HG03457 (cell line): ENCODE measurements around the gene CHRNA3.

Experiments used
- ATAC-seq: cut with Tn5 transposase; IDR thresholded peaks from one replicate; pipeline ENCODE4 v1.9.1; 2021; ENCODE audit warnings: moderate number of reproducible peaks; ENCODE audit not compliant: unreplicated experiment

Gene CHRNA3

DNA sequence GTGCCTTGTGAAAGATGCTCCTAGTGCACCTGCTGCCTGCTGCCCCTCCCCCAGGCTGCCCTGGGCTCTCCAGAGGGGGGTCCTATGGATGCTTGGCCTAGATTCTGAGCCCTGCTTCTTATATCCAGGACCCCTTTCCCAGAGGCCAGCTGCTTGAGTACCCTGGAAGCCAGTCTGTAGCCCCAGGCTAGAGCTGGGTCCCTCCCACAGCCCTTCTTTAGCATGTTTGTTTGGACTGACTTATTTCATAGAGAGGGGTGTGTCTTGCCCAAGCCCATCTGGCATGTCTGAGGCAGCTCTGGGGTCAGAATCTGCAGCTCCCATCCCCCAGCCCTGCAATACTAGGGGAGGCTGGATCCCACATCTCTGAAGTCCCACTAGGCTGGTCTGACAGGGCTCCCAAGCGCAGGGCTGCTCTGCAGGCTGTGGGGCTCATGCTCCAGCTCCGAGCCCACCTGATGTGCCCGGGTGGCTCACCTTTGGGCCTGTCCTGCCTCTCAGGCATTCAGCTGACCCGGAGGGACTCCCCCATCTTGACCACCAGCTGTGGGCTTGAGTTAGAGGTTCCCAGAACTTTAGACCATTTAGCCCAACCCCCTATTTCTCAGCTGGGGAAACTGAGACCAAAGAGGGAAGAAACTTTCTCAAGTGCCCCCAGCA, 17.1 kb upstream of the CHRNA3 start:
- ATAC-seq: no peak

DNA sequence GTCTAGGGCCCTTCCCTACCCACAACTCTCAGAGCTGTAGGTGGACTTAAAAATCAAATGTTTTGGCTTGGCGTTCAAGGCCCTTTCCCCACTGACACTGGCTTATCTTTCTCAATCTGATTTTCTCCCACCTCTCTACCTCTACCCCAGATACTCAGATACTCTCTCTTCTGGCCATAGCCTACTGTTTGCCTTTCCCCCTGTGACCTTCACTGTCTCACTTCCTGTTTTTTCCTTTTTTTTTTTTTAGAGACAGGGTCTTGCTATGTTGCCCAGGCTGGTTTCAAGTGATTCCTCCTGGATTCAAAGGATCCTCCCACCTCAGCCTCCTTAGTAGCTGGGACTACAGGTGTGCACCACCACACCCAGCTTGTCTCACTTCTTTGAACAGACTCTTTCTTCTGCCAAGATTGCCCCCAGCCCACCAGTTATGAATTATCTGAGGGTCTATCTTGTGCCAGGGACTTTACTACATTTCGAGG, 15.6 kb upstream of the CHRNA3 start:
- ATAC-seq: no peak

DNA sequence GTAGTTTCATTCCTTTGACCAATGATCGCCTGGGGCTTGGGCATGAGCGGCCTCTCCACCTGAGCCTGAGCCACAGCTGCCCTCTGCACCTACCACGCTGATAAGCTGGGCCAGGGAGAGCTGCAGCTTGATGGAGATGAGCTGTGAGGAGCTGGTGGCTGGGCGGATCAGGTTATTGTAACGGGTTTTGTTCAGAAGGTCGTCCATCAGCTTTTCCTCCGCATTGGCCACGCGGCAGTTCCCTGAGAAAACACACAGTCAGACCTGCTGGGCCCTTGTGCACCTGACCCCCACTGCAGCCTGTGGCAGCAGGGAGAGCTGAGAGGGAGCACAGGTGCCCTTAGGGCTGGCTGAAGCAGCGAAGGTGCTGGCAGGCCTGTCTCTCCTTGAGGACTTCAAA, 14.6 kb upstream of the CHRNA3 start:
- ATAC-seq: no peak

- no peak for ATAC-seq
Measured at GRCh38 chr15:78634210-78635145, 13.7 kb upstream of the CHRNA3 start.

DNA sequence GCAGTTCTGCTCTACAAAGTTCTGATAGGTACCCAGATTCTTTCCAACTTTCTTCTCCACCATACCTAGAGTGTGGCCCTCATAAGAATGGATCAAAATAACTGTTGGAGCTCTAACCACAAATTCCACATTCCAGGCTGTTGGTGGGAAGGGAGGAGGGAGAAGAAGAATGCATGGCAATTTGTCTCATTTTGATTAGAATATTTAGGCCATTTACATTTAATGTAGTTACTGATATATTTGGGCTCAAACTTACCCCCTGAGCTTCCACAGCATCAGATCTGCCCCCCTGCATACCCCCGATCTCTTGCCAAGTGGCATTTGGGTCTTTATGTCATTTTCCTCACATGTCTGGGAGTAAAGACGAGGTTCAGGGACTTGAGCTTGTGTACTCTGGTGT, 12.6 kb upstream of the CHRNA3 start:
- ATAC-seq: no peak

GRCh38 chr15:78630886-78631633, 10.3 kb upstream of the CHRNA3 start:
- no peak for ATAC-seq

GRCh38 chr15:78629716-78630065, 8.9 kb upstream of the CHRNA3 start:
- ATAC-seq: no peak

- no peak for ATAC-seq
Measured at GRCh38 chr15:78629031-78629715, 8.4 kb upstream of the CHRNA3 start.

DNA sequence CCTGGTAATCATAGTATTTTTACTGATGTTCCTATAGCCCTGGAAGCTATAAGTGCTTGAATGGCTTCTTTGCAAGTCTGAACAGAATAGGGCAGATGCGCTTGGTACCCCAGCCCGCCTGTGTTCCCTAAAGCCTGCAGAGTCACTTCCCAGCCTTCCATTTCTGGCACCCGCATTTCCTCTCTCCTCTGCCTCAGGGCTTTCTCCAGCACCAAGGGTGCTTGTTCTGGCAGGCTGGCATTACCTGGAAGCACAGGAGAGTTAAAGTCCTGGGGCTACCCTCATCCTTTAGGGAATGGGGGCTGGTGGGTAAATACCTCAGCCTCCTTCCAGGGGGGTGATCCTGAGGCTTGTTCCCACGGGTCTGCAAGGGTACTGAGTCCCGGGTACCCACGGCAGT, 7.4 kb upstream of the CHRNA3 start:
- ATAC-seq: no peak

DNA sequence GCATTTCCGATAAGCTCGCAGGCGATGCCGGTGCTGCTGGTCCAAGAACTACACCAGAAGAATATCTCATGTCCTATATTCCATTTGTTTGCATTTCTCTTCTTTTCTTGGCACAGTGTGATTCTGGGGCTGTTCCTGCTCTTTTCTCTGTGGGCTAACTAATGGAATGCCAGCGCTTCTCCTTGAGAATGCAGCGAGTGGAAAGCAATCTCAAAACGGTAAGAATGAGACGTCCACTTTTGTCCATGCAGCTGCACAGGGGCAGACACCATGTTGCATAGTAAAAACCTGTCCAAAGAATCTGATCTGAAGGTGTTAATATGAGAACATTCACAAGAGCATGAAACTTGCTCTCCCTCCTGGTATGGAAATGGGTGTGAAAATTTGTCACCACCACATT, 6.6 kb upstream of the CHRNA3 start:
- no peak for ATAC-seq

GRCh38 chr15:78626381-78626995, 5.7 kb upstream of the CHRNA3 start:
- no peak for ATAC-seq

GRCh38 chr15:78625606-78626280, 4.9 kb upstream of the CHRNA3 start:
- no peak for ATAC-seq

GRCh38 chr15:78624651-78625590, 4.1 kb upstream of the CHRNA3 start:
- ATAC-seq: no peak

- ATAC-seq: no peak
Measured at GRCh38 chr15:78623786-78624497, 3.1 kb upstream of the CHRNA3 start.

DNA sequence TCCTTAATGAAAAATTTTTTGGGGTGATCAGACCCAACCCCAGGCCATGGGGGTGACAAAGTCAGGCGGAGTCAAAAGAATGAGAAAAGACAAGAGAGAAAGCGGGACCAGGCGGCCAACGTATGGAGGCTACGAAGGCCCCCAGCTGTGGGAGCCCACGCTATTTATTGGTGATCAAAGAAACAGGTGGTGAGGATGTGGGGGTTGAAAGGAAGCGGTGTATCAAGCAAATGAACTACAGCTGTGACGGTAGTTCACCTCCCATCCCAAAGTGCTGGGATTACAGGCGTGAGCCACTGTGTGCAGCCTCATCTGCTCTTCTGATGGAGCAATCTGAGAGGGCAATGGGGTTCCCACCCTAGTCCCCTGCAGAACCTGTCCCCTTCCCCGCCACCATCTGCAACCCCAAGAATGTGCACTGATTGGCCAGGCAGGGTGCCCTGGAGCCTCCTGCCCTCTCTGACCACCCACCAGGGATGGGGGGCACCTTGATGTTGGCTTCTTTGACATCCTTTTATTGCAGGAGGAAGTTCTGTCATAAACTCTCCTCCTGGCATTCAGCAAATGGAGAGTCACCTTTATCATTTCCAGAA, 1.1 kb upstream of the CHRNA3 start:
- ATAC-seq: no peak

GRCh38 chr15:78620021-78620526, 722 bp downstream of the CHRNA3 start:
- ATAC-seq: no peak
